WTC11 (cell line): Measurements from ENCODE around the gene CTBP1. TPM values are rescaled to one million over a fixed set of nuclear protein-coding genes. Genes with fewer than 3 reads are reported as not detected.

Experiments
- ATAC-seq: fragments of 200-7000 bp; cut with Tn5 transposase; 2 replicates; pipeline ENCODE4 v1.10.0; 2021; ENCODE audit warnings: mild to moderate bottlenecking, moderate library complexity
- CTCF ChIA-PET: fragments of 300-600 bp; sonication (Branson Sonifier 250); formaldehyde crosslinking; loops from one replicate; lab custom pipeline; 2021; ENCODE audit warnings: antibody characterized with exemption; lab: Charles Lee
- POLR2A ChIA-PET: fragments of 350-600 bp; sonication (Branson Sonifier 250); formaldehyde crosslinking; loops from one replicate; lab custom pipeline; 2021; ENCODE audit warnings: antibody characterized with exemption; lab: Charles Lee
- DNase-seq: peaks from one replicate; pipeline ENCODE4 v3.0.0; 2021; ENCODE audit warnings: low spot score
- H3K27ac Mint-ChIP-seq: 2 replicates; pipeline ENCODE4 v1.8.0; 2021; ENCODE audit warnings: mixed read lengths
- H3K27me3 Mint-ChIP-seq: 2 replicates; pipeline ENCODE4 v1.8.0; 2021; ENCODE audit warnings: low read depth, mild to moderate bottlenecking, moderate library complexity, mixed read lengths
- H3K36me3 Mint-ChIP-seq: 2 replicates; pipeline ENCODE4 v1.8.0; 2021; ENCODE audit warnings: mixed read lengths
- H3K4me1 Mint-ChIP-seq: 2 replicates; pipeline ENCODE4 v1.8.0; 2022; ENCODE audit warnings: mixed read lengths
- H3K4me3 Mint-ChIP-seq: 2 replicates; pipeline ENCODE4 v1.8.0; 2021; ENCODE audit warnings: mild to moderate bottlenecking, moderate library complexity, mixed read lengths
- H3K9me3 Mint-ChIP-seq: 2 replicates; pipeline ENCODE4 v1.8.0; 2021; ENCODE audit warnings: mixed read lengths
- E2F5 ChIP-seq: sonication (generic); formaldehyde crosslinking; IDR thresholded peaks from 2 replicates; pipeline ENCODE4 v1.8.1; 2022; ENCODE audit warnings: mild to moderate bottlenecking, moderate library complexity, missing genetic modification reagents
- ELF4 ChIP-seq: sonication (generic); formaldehyde crosslinking; IDR thresholded peaks from 2 replicates; pipeline ENCODE4 v1.8.1; 2022; ENCODE audit warnings: low read depth, mild to moderate bottlenecking, moderate library complexity, missing genetic modification reagents
- ETV6 ChIP-seq: sonication (generic); formaldehyde crosslinking; IDR thresholded peaks from 2 replicates; pipeline ENCODE4 v1.8.1; 2022; ENCODE audit warnings: mild to moderate bottlenecking, missing genetic modification reagents
- HMGXB4 ChIP-seq: sonication (generic); formaldehyde crosslinking; IDR thresholded peaks from 2 replicates; pipeline ENCODE4 v1.8.1; 2023; ENCODE audit warnings: mild to moderate bottlenecking, moderate library complexity, missing genetic modification reagents
- IRF2 ChIP-seq: sonication (generic); formaldehyde crosslinking; IDR thresholded peaks from 2 replicates; pipeline ENCODE4 v1.8.0; 2022; ENCODE audit warnings: low read depth, missing genetic modification reagents, borderline replicate concordance
- NR3C1 ChIP-seq: sonication (generic); formaldehyde crosslinking; conservative IDR thresholded peaks from 2 replicates; pipeline ENCODE4 v1.8.1; 2023; ENCODE audit warnings: low read depth, mild to moderate bottlenecking, missing genetic modification reagents
- OVOL2 ChIP-seq: fragments of 250-450 bp; sonication (Bioruptor Pico); IDR thresholded peaks from 2 replicates; pipeline ENCODE4 v1.9.0; 2021; ENCODE audit warnings: mild to moderate bottlenecking, borderline replicate concordance
- SMAD3 ChIP-seq: sonication (generic); formaldehyde crosslinking; IDR thresholded peaks from 2 replicates; pipeline ENCODE4 v1.8.0; 2022; ENCODE audit warnings: missing genetic modification reagents, mild to moderate bottlenecking, borderline replicate concordance
- TCF7 ChIP-seq: sonication (generic); formaldehyde crosslinking; IDR thresholded peaks from 2 replicates; pipeline ENCODE4 v1.8.0; 2022; ENCODE audit warnings: mild to moderate bottlenecking, low read depth, missing genetic modification reagents, moderate library complexity
- USF2 ChIP-seq: sonication (generic); formaldehyde crosslinking; IDR thresholded peaks from 2 replicates; pipeline ENCODE4 v1.8.1; 2023; ENCODE audit warnings: mild to moderate bottlenecking, missing genetic modification reagents, moderate library complexity
- ZNF232 ChIP-seq: sonication (generic); formaldehyde crosslinking; IDR thresholded peaks from 2 replicates; pipeline ENCODE4 v1.8.0; 2022; ENCODE audit warnings: mild to moderate bottlenecking, missing genetic modification reagents
- ZNF396 ChIP-seq: fragments of 250-450 bp; sonication (Bioruptor Pico); IDR thresholded peaks from 2 replicates; pipeline ENCODE4 v1.8.0; 2021; ENCODE audit warnings: mild to moderate bottlenecking, moderate library complexity, borderline replicate concordance
- ZNF671 ChIP-seq: fragments of 250-450 bp; sonication (Bioruptor Pico); IDR thresholded peaks from 2 replicates; pipeline ENCODE4 v1.8.0; 2021; ENCODE audit warnings: mild to moderate bottlenecking
- total RNA-seq: library from RNA; stranded (reverse); gene quantifications from 3 replicates; pipeline ENCODE4 v1.2.3, GENCODE V29; 2021
- TF ChIP-seq, protein P1 (sequence below): sonication (generic); formaldehyde crosslinking; IDR thresholded peaks from 2 replicates; pipeline ENCODE4 v1.8.0; 2023; ENCODE audit warnings: missing genetic modification reagents
- TF ChIP-seq, protein P2 (sequence below): sonication (generic); formaldehyde crosslinking; IDR thresholded peaks from 2 replicates; pipeline ENCODE4 v1.8.0; 2022; ENCODE audit warnings: mild to moderate bottlenecking, missing genetic modification reagents
- TF ChIP-seq, protein P3 (sequence below): fragments of 250-450 bp; sonication (Bioruptor Pico); IDR thresholded peaks from 2 replicates; pipeline ENCODE4 v1.8.0; 2021; ENCODE audit warnings: mild to moderate bottlenecking

Gene CTBP1
- total RNA-seq, 1 experiment from 2014 or later, result 143 TPM

- TF ChIP-seq E2F5 (CRISPR knock-in tag), result peak; percentile 65; the same call in 1 of the 2 replicates
- TF ChIP-seq, protein P1, sequence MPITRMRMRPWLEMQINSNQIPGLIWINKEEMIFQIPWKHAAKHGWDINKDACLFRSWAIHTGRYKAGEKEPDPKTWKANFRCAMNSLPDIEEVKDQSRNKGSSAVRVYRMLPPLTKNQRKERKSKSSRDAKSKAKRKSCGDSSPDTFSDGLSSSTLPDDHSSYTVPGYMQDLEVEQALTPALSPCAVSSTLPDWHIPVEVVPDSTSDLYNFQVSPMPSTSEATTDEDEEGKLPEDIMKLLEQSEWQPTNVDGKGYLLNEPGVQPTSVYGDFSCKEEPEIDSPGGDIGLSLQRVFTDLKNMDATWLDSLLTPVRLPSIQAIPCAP (CRISPR knock-in tag), result 0 out of 2 replicates have a peak, but pooled peaks have one; percentile 19
- no peak for TF ChIP-seq TCF7 (CRISPR knock-in tag)
- TF ChIP-seq ETV6 (CRISPR knock-in tag), result no peak
- TF ChIP-seq ZNF671, result no peak
- no peak for TF ChIP-seq USF2
- TF ChIP-seq SMAD3 (CRISPR knock-in tag), result no peak
- 0 out of 2 replicates have a peak, but pooled peaks have one; percentile 45 for TF ChIP-seq ZNF232 (CRISPR knock-in tag)
- TF ChIP-seq, protein P2, sequence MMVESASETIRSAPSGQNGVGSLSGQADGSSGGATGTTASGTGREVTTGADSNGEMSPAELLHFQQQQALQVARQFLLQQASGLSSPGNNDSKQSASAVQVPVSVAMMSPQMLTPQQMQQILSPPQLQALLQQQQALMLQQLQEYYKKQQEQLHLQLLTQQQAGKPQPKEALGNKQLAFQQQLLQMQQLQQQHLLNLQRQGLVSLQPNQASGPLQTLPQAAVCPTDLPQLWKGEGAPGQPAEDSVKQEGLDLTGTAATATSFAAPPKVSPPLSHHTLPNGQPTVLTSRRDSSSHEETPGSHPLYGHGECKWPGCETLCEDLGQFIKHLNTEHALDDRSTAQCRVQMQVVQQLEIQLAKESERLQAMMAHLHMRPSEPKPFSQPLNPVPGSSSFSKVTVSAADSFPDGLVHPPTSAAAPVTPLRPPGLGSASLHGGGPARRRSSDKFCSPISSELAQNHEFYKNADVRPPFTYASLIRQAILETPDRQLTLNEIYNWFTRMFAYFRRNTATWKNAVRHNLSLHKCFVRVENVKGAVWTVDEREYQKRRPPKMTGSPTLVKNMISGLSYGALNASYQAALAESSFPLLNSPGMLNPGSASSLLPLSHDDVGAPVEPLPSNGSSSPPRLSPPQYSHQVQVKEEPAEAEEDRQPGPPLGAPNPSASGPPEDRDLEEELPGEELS (CRISPR knock-in tag), result peak; percentile 52; the same call in 1 of the 2 replicates
- no peak for TF ChIP-seq NR3C1
- TF ChIP-seq OVOL2 (CRISPR knock-in tag), result no peak
- no peak for TF ChIP-seq IRF2 (CRISPR knock-in tag)
- TF ChIP-seq, protein P3, sequence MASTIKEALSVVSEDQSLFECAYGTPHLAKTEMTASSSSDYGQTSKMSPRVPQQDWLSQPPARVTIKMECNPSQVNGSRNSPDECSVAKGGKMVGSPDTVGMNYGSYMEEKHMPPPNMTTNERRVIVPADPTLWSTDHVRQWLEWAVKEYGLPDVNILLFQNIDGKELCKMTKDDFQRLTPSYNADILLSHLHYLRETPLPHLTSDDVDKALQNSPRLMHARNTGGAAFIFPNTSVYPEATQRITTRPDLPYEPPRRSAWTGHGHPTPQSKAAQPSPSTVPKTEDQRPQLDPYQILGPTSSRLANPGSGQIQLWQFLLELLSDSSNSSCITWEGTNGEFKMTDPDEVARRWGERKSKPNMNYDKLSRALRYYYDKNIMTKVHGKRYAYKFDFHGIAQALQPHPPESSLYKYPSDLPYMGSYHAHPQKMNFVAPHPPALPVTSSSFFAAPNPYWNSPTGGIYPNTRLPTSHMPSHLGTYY (CRISPR knock-in tag), result no peak
- TF ChIP-seq ELF4, result no peak
- peak; percentile 33; the same call in 1 of the 2 replicates for TF ChIP-seq HMGXB4 (CRISPR knock-in tag)
- TF ChIP-seq, all 79 proteins: peak for 12
Measured at GRCh38 chr4:1171311-1172227, 77.4 kb downstream of the CTBP1 start (continued).

DNA sequence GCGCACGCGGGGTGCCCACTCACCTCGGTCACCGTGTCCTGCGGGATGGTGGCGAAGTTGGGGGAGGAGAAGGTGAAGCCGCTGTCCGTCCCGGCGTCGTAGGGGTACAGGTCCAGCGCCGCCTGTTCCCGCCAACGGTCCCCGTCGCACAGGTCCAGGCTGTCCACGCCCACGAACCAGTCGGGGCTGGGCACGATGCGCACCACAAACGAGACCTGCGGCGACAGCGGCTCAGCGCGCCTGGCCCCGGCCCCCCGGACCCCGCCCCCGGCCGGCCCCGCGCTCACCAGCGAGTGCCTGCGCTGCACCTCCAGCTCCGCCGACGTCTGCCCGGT is 78.0 kb downstream of the CTBP1 start:
- Mint-ChIP-seq H3K27me3 (peaks cover 85% of the 10 kb centered on the region), H3K4me3 (peak overlapping the region; percentile 62; the same call in 1 of the 2 replicates), H3K36me3 (no peaks in the 10 kb centered on the region), H3K27ac (no peak overlapping the region), H3K9me3 (no peaks in the 10 kb centered on the region), H3K4me1 (peaks cover 2% of the 10 kb centered on the region; the same call in 1 of the 2 replicates)
- CTCF ChIA-PET, result interaction anchor here (1.0 to 1.9 kb wide), 2 partner anchors 40 to 116 kb away, joined by 5 to 6 read pairs; no protein-coding TSS in a partner anchor
- DNase-seq (no peak), ATAC-seq (no peak)
- POLR2A ChIA-PET, result interaction anchor here (0.7 kb wide), 1 partner anchor 10 kb away, joined by 3 read pairs; no protein-coding TSS in a partner anchor
- TF ChIP-seq ZNF396 (CRISPR knock-in tag), result no peak
- 0 out of 2 replicates have a peak, but pooled peaks have one; percentile 6 for TF ChIP-seq HMGXB4 (CRISPR knock-in tag)
- 0 out of 2 replicates have a peak, but pooled peaks have one; percentile 13 for TF ChIP-seq E2F5 (CRISPR knock-in tag)
